ENCODE results near the gene LRRTM4. TPM values are rescaled to one million over a fixed set of nuclear protein-coding genes. Genes with fewer than 3 reads are reported as not detected.

The LRRTM4 gene
- total and polyA plus RNA-seq, 2 experiments from 2014 or later = 8.5 to 15.4 TPM

DNA sequence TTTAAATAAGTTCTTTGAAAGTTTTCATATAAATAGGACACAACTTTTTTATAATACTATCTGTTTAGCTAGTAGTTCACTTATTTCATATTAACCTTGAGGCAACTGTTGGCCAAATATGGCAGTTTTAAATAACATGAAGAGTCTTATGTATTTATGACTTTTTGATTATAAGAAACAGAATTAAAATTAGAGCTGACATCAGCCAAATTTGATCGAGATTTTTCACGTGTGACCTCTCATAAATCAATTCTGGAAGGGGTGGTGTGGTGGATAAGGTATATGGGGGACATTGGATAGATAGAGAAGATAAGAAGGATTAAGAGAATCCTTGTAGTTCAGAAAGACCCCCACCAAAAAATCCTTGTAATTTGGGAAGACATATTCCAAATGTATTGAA, 776.6 kb downstream of the LRRTM4 start:
- Histone ChIP-seq H3K4me3 (no peak overlapping the region), H3K27ac (no peak overlapping the region), H3K9me3 (ENCODE audit: low read depth) (no peaks in the 10 kb centered on the region), H3K4me1 (ENCODE audit: low read depth) (no peaks in the 10 kb centered on the region), H3K36me3 (no peaks in the 10 kb centered on the region), H3K27me3 (no peaks in the 10 kb centered on the region)
- DNase-seq (ENCODE audit: low read depth in 1 of 2, low spot score in 1 of 2) = no peak
- TF ChIP-seq, protein P1, sequence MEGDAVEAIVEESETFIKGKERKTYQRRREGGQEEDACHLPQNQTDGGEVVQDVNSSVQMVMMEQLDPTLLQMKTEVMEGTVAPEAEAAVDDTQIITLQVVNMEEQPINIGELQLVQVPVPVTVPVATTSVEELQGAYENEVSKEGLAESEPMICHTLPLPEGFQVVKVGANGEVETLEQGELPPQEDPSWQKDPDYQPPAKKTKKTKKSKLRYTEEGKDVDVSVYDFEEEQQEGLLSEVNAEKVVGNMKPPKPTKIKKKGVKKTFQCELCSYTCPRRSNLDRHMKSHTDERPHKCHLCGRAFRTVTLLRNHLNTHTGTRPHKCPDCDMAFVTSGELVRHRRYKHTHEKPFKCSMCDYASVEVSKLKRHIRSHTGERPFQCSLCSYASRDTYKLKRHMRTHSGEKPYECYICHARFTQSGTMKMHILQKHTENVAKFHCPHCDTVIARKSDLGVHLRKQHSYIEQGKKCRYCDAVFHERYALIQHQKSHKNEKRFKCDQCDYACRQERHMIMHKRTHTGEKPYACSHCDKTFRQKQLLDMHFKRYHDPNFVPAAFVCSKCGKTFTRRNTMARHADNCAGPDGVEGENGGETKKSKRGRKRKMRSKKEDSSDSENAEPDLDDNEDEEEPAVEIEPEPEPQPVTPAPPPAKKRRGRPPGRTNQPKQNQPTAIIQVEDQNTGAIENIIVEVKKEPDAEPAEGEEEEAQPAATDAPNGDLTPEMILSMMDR (IDR thresholded peaks at IDR 0.05; ENCODE audit: low read depth, low read length) = no peak

DNA sequence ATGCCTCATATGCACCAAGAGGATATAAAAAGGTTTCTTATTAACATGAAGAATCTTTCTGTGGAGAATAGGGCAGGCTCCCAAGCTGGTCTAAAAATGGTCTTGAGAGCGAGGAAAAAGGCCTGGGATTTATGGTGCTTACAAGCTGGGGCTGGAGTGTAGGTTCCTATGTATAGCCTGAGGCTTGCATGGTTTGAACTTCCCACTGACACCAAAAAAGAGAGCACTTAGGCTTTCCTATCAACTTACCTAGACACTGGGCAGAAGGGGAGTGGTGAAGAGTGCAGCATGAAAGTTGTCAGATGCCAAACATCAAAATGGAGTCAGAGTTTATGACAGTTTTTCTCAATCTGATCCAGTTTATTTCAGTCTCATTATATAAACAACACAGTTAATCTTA, 784.6 kb downstream of the LRRTM4 start:
- TF ChIP-seq, protein P1 (IDR thresholded peaks at IDR 0.05; ENCODE audit: low read depth, low read length) = no peak
- DNase-seq (ENCODE audit: low read depth in 1 of 2, low spot score in 1 of 2) = peak in 1 of 2 donors; percentile 22
- H3K4me3 ChIP-seq = no peak overlapping the region

DNA sequence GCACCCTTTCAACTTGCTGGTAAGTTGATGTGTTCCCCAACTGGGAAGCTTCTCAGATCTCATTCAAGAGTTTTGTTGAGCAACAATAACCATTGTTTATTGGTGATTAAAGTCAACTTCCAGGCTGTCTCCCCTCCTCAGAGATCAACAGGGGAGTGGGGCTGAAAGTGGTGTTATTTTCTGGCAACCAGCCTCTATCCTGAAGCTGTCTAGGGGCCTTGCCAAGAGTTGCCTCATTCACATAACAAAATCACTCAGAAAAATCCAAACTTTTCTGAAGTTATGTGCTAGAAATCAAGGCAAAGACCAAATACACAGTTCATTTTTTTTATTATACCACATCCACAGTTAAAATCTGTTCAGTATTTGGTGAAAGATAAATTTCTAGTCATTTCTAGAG, 788.4 kb downstream of the LRRTM4 start:
- H3K36me3 ChIP-seq = no peaks in the 10 kb centered on the region
- H3K4me1 ChIP-seq (ENCODE audit: low read depth) = peaks cover 4% of the 10 kb centered on the region
- H3K27me3 ChIP-seq = no peaks in the 10 kb centered on the region
- no peak for DNase-seq (ENCODE audit: low read depth in 1 of 2, low spot score in 1 of 2)
- TF ChIP-seq, protein P1 (IDR thresholded peaks at IDR 0.05; ENCODE audit: low read depth, low read length) = no peak
- H3K9me3 ChIP-seq (ENCODE audit: low read depth) = no peaks in the 10 kb centered on the region
- H3K4me3 ChIP-seq = no peak overlapping the region
- H3K27ac ChIP-seq = no peak overlapping the region

More for the DNA sequence above, 784.6 kb downstream of the LRRTM4 start:
- H3K27me3 ChIP-seq = no peaks in the 10 kb centered on the region
- no peaks in the 10 kb centered on the region for H3K9me3 ChIP-seq (ENCODE audit: low read depth)
- H3K4me1 ChIP-seq (ENCODE audit: low read depth) = peaks cover 4% of the 10 kb centered on the region
- no peak overlapping the region for H3K27ac ChIP-seq
- H3K36me3 ChIP-seq = no peaks in the 10 kb centered on the region

DNA sequence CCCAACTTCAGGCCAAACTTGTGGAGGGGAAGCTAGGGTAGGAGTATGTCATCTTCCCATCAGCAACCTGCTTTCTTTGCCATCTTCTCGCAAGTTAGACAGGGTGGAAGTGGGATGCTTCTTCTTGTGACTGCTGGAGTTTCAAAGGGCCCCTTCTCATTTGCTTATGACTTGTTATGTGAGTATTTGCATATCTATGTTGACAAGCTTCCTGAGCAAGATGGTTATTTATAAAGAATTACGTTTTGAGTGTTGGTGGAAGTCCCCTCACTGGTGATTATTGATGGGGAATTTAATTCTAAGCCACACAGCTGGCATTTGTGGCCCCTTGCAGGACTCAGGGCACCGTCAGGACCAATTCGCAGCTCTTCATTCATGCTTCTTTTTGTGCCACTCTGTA, 791.0 kb downstream of the LRRTM4 start:
- Histone ChIP-seq H3K9me3 (ENCODE audit: low read depth) (no peaks in the 10 kb centered on the region), H3K36me3 (no peaks in the 10 kb centered on the region), H3K4me1 (ENCODE audit: low read depth) (no peaks in the 10 kb centered on the region), H3K27me3 (no peaks in the 10 kb centered on the region), H3K27ac (no peak overlapping the region), H3K4me3 (no peak overlapping the region)
- TF ChIP-seq, protein P1 (IDR thresholded peaks at IDR 0.05; ENCODE audit: low read depth, low read length) = no peak
- no peak for DNase-seq (ENCODE audit: low read depth in 1 of 2, low spot score in 1 of 2)

DNA sequence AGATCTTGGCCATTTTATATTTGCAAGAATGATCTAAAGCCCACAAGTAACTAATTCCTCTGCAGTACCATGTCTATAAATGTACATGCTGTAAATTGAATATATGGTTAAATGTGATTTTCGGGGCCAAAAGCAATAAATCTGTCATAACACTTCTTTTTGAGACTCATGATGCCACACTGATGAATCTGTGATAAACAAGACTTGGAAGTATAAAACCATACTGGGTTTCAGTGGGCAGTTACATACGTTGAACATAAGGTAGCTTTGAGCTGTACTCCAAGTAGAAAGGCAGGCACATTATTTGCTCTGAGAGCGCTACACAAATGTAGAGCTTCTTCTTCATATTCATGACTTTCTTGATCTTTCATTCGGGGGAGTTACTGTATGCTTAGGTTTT, 792.2 kb downstream of the LRRTM4 start:
- no peak overlapping the region for H3K4me3 ChIP-seq
- H3K27me3 ChIP-seq = no peaks in the 10 kb centered on the region
- TF ChIP-seq, protein P1 (IDR thresholded peaks at IDR 0.05; ENCODE audit: low read depth, low read length) = no peak
- H3K9me3 ChIP-seq (ENCODE audit: low read depth) = no peaks in the 10 kb centered on the region
- DNase-seq (ENCODE audit: low read depth in 1 of 2, low spot score in 1 of 2) = no peak
- H3K27ac ChIP-seq = no peak overlapping the region
- H3K36me3 ChIP-seq = no peaks in the 10 kb centered on the region
- no peaks in the 10 kb centered on the region for H3K4me1 ChIP-seq (ENCODE audit: low read depth)

DNA sequence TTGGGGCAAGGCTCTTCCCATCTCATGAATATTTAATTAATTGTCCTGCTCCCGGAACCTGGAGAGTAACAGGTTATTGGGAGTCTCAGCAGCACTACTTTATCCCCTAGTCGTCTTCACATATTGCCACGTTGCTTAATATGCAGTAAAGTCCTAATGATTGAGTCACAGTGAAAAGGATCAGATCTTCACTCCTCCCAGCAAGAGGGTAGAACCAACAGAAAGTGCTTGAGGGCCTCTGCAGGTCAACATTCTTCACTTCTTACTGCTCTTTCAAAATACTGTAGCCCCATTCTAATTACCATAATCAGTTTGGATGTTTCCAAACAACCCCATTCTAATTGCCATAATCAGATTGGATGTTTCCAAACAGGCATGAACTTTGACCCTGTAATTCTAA, 801.0 kb downstream of the LRRTM4 start:
- Histone ChIP-seq H3K27me3 (no peaks in the 10 kb centered on the region), H3K4me3 (no peak overlapping the region), H3K27ac (no peak overlapping the region), H3K4me1 (ENCODE audit: low read depth) (no peaks in the 10 kb centered on the region), H3K9me3 (ENCODE audit: low read depth) (no peaks in the 10 kb centered on the region), H3K36me3 (no peaks in the 10 kb centered on the region)
- TF ChIP-seq, protein P1 (IDR thresholded peaks at IDR 0.05; ENCODE audit: low read depth, low read length) = no peak
- no peak for DNase-seq (ENCODE audit: low read depth in 1 of 2, low spot score in 1 of 2)
